ENCODE measurements around the gene DISC1. TPM values are rescaled to one million over a fixed set of nuclear protein-coding genes. Genes with fewer than 3 reads are reported as not detected.

The DISC1 gene
- total and polyA plus RNA-seq, 2 donors (not counting 3 experiments of a cell fraction or from before 2014, with no cell fraction given) = 3.3 to 14.7 TPM

DNA sequence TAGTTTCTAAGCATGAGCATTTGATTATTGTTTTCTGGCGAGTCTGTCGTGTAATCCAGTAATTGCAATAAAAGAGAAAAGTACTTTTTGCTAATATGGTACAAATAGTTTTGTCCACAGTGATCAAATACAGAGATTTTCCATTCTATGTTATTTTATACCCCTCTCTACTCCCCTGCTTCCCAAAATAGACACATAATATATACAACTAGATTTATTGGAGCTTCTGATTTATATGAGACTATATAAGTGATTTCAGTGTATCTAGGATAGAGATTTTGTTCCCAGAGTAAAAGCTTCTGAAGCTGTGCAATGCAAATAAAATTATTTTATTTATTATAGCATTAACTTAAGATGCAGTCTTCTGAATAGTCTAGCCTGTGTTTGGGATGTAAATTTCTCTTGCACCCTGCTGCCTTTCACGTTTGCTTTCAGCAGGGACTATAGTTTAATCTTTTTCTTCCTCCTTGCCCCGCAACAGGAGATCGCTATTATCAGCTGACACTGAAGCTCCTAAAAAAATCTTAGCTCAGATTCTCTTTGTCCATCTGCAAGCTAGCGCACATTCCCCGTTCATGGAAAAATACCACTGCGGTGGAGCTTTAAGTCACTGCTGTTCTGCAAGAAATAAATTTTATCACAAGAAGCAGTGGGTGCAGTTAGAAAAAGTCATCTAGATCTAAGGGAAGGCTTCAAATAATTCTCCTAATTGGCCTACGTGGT is 273.3 kb downstream of the DISC1 start:
- no peak for TF ChIP-seq GATA2 (IDR thresholded peaks at IDR 0.05; ENCODE audit: insufficient read depth, insufficient read length, low read depth, low read length)
- no peak for TF ChIP-seq POLR2A (IDR thresholded peaks at IDR 0.05; ENCODE audit: low read depth, low read length)
- TF ChIP-seq, protein P1, sequence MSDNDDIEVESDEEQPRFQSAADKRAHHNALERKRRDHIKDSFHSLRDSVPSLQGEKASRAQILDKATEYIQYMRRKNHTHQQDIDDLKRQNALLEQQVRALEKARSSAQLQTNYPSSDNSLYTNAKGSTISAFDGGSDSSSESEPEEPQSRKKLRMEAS (IDR thresholded peaks at IDR 0.05; ENCODE audit: insufficient read depth, insufficient read length) = no peak
- TF ChIP-seq EZH2 (IDR thresholded peaks at IDR 0.05; ENCODE audit: borderline replicate concordance, low read depth, low read length, severe bottlenecking) = no peak
- no peak for TF ChIP-seq POLR2AphosphoS5 (IDR thresholded peaks at IDR 0.05; ENCODE audit: insufficient read depth, low read depth, low read length)
- TF ChIP-seq, protein P2, sequence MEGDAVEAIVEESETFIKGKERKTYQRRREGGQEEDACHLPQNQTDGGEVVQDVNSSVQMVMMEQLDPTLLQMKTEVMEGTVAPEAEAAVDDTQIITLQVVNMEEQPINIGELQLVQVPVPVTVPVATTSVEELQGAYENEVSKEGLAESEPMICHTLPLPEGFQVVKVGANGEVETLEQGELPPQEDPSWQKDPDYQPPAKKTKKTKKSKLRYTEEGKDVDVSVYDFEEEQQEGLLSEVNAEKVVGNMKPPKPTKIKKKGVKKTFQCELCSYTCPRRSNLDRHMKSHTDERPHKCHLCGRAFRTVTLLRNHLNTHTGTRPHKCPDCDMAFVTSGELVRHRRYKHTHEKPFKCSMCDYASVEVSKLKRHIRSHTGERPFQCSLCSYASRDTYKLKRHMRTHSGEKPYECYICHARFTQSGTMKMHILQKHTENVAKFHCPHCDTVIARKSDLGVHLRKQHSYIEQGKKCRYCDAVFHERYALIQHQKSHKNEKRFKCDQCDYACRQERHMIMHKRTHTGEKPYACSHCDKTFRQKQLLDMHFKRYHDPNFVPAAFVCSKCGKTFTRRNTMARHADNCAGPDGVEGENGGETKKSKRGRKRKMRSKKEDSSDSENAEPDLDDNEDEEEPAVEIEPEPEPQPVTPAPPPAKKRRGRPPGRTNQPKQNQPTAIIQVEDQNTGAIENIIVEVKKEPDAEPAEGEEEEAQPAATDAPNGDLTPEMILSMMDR (IDR thresholded peaks at IDR 0.05; ENCODE audit: extremely low read depth in 1 of 2, insufficient read depth in 1 of 2, low read depth in 1 of 2, low read length in 2 of 2) = no peak
- no peak for TF ChIP-seq MYC (IDR thresholded peaks at IDR 0.05; ENCODE audit: low read depth, low read length)
- TF ChIP-seq FOS (IDR thresholded peaks at IDR 0.05; ENCODE audit: borderline replicate concordance, insufficient read depth, low read length) = no peak
- TF ChIP-seq JUN (IDR thresholded peaks at IDR 0.05; ENCODE audit: borderline replicate concordance, insufficient read depth, insufficient read length, low read depth) = no peak
- Histone ChIP-seq H3K4me2 (ENCODE audit: insufficient read depth, low read length) (no peak overlapping the region), H3K9me3 (replicated peaks; ENCODE audit: control insufficient read depth, insufficient read depth, low read length) (no peaks in the 10 kb centered on the region), H4K20me1 (replicated peaks; ENCODE audit: control insufficient read depth, extremely low read depth, insufficient read depth, low read length) (no peaks in the 10 kb centered on the region), H3K27me3 (ENCODE audit: control insufficient read depth in 2 of 2, insufficient read depth in 2 of 2, low read length in 2 of 2) (no peaks in the 10 kb centered on the region), H3K9me1 (replicated peaks; ENCODE audit: control insufficient read depth, extremely low read depth, insufficient read depth, low read length) (no peaks in the 10 kb centered on the region), H3K36me3 (ENCODE audit: control insufficient read depth in 2 of 2, extremely low read depth in 1 of 2, insufficient read depth in 2 of 2, low read length in 2 of 2) (no peaks in the 10 kb centered on the region), H3K4me1 (ENCODE audit: control insufficient read depth, extremely low read depth, insufficient read depth, low read length) (no peaks in the 10 kb centered on the region), H3K4me3 (replicated peaks in 1 of 3; ENCODE audit: insufficient read depth in 1 of 3, low read depth in 1 of 3, low read length in 3 of 3) (no peak overlapping the region), H3K9ac (replicated peaks; ENCODE audit: extremely low read depth, insufficient read depth, low read length) (no peak overlapping the region), H3K79me2 (ENCODE audit: control insufficient read depth, insufficient read depth, low read length) (no peaks in the 10 kb centered on the region), H2AFZ (ENCODE audit: low read depth, low read length) (no peak overlapping the region), H3K27ac (ENCODE audit: insufficient read depth, low read depth, low read length) (no peak overlapping the region)
- FAIRE-seq = no peak
- ChIA-PET POLR2A (no interaction called here), CTCF (interaction anchor here (0.5 to 0.9 kb wide), 2 partner anchors 138 to 143 kb away, joined by 3 read pairs; no protein-coding TSS in a partner anchor)
- BruUV-seq (replicated peaks) = no TSS peak
- dilution Hi-C loops (cut with MboI; ENCODE audit: extremely low pct_ligation_motif_present, low sequenced_read_pairs) = no loop called here
- intact Hi-C loops (cut with micrococcal nuclease) = no loop called here
- no peak for DNase-seq (ENCODE audit: low read depth, low spot score)
